H9 (cell line): ENCODE results near the gene RASA2. TPM values are rescaled to one million over a fixed set of nuclear protein-coding genes. Genes with fewer than 3 reads are reported as not detected.

ENCODE experiments used
- DNase-seq: peaks from one replicate; pipeline ENCODE4 v3.0.0-alpha.2; 2017
- H2AFZ ChIP-seq: one replicate; pipeline ENCODE4 v1.6.1; 2013; ENCODE audit warnings: mild to moderate bottlenecking, low read length, control low read depth, moderate library complexity
- H2AK5ac ChIP-seq: 2 replicates; pipeline ENCODE4 v1.6.1; 2013; ENCODE audit warnings: low read length, control low read depth, mixed read lengths; ENCODE audit not compliant: insufficient read length
- H2BK120ac ChIP-seq: one replicate; pipeline ENCODE4 v1.6.1; 2013; ENCODE audit warnings: low read depth, mild to moderate bottlenecking, low read length, control low read depth, inconsistent platforms; ENCODE audit not compliant: poor library complexity, severe bottlenecking
- H2BK12ac ChIP-seq: 2 replicates; pipeline ENCODE4 v1.6.1; 2013; ENCODE audit warnings: low read length, control low read depth, mixed read lengths, low read depth; ENCODE audit not compliant: insufficient read length
- H2BK15ac ChIP-seq: 2 replicates; pipeline ENCODE4 v1.6.1; 2013; ENCODE audit warnings: low read depth, low read length, control low read depth
- H2BK20ac ChIP-seq: one replicate; pipeline ENCODE4 v1.6.1; 2013; ENCODE audit warnings: low read depth, mild to moderate bottlenecking, low read length, control low read depth, inconsistent platforms; ENCODE audit not compliant: poor library complexity, severe bottlenecking
- H2BK5ac ChIP-seq: 2 replicates; pipeline ENCODE4 v1.6.1; 2013; ENCODE audit warnings: low read length, control low read depth, mixed read lengths; ENCODE audit not compliant: insufficient read length
- H3K14ac ChIP-seq: 2 replicates; pipeline ENCODE4 v1.6.1; 2013; ENCODE audit warnings: low read length, control low read depth; ENCODE audit not compliant: insufficient read depth
- H3K18ac ChIP-seq: 2 replicates; pipeline ENCODE4 v1.6.1; 2013; ENCODE audit warnings: low read depth, mild to moderate bottlenecking, mixed read lengths, low read length, control low read depth; ENCODE audit not compliant: insufficient read length
- H3K23ac ChIP-seq: 2 replicates; pipeline ENCODE4 v1.6.1; 2013; ENCODE audit warnings: low read length, control low read depth, mixed read lengths, low read depth; ENCODE audit not compliant: insufficient read length
- H3K23me2 ChIP-seq: 2 replicates; pipeline ENCODE4 v1.6.1; 2013; ENCODE audit warnings: low read depth, mild to moderate bottlenecking, mixed read lengths, low read length, control low read depth; ENCODE audit not compliant: insufficient read length, poor library complexity, severe bottlenecking
- H3K27ac ChIP-seq: 2 replicates; pipeline ENCODE4 v1.5.1; 2013; ENCODE audit warnings: low read length, control low read depth, mixed read lengths, low read depth; ENCODE audit not compliant: insufficient read length
- H3K27me3 ChIP-seq: 2 replicates; pipeline ENCODE4 v1.6.1; 2013; ENCODE audit warnings: low read length, control low read depth, inconsistent platforms; ENCODE audit not compliant: insufficient read depth
- H3K4ac ChIP-seq: 2 replicates; pipeline ENCODE4 v1.6.1; 2013; ENCODE audit warnings: low read depth, mild to moderate bottlenecking, control low read depth, inconsistent platforms, low read length, moderate library complexity
- H3K4me1 ChIP-seq: 2 replicates; pipeline ENCODE4 v1.6.1; 2013; ENCODE audit warnings: low read length, control low read depth, inconsistent platforms; ENCODE audit not compliant: insufficient read depth
- H3K4me2 ChIP-seq: 2 replicates; pipeline ENCODE4 v1.6.1; 2013; ENCODE audit warnings: low read length, control low read depth, mixed read lengths; ENCODE audit not compliant: insufficient read length, insufficient read depth
- H3K56ac ChIP-seq: 2 replicates; pipeline ENCODE4 v1.6.1; 2013; ENCODE audit warnings: low read depth, mild to moderate bottlenecking, mixed read lengths, low read length, control low read depth; ENCODE audit not compliant: insufficient read length
- H3K79me1 ChIP-seq: 2 replicates; pipeline ENCODE4 v1.6.1; 2013; ENCODE audit warnings: low read depth, mild to moderate bottlenecking, moderate library complexity, low read length, control low read depth, inconsistent platforms; ENCODE audit not compliant: insufficient read depth, poor library complexity, severe bottlenecking
- H3K79me2 ChIP-seq: 2 replicates; pipeline ENCODE4 v1.6.1; 2013; ENCODE audit warnings: low read length, control low read depth, inconsistent platforms; ENCODE audit not compliant: insufficient read depth
- H3K9ac ChIP-seq: 2 replicates; pipeline ENCODE4 v1.6.1; 2013; ENCODE audit warnings: low read length, control low read depth, mixed read lengths; ENCODE audit not compliant: insufficient read length; ENCODE audit errors: extremely low read depth
- H3K9me3 ChIP-seq: one replicate; pipeline ENCODE4 v1.6.1; 2013; ENCODE audit warnings: low read depth, low read length, inconsistent platforms; ENCODE audit not compliant: control insufficient read depth
- H3T11ph ChIP-seq: one replicate; pipeline ENCODE4 v1.6.1; 2013; ENCODE audit warnings: mild to moderate bottlenecking, low read length, control low read depth, inconsistent platforms
- H4K20me1 ChIP-seq: one replicate; pipeline ENCODE4 v1.6.1; 2013; ENCODE audit not compliant: control insufficient read depth, insufficient read length, insufficient read depth
- H4K5ac ChIP-seq: 2 replicates; pipeline ENCODE4 v1.6.1; 2013; ENCODE audit warnings: low read depth, mild to moderate bottlenecking, mixed read lengths, low read length, control low read depth; ENCODE audit not compliant: insufficient read length
- H4K8ac ChIP-seq: replicated peaks from 2 replicates; pipeline ENCODE4 v1.6.1; 2013; ENCODE audit warnings: low read length, control low read depth, mixed read lengths, low read depth; ENCODE audit not compliant: insufficient read length
- H4K91ac ChIP-seq: 2 replicates; pipeline ENCODE4 v1.6.1; 2013; ENCODE audit warnings: low read depth, mild to moderate bottlenecking, moderate library complexity, mixed read lengths, low read length, control low read depth; ENCODE audit not compliant: insufficient read length
- H3K27ac Mint-ChIP-seq, 3 experiments: 2 replicates in 2 of 3; 3 replicates in 1 of 3; pipeline ENCODE4 v1.8.0; 2020 to 2021; ENCODE audit warnings: mixed read lengths in 3 of 3, mild to moderate bottlenecking in 1 of 3, moderate library complexity in 1 of 3
- H3K27me3 Mint-ChIP-seq: 2 replicates; pipeline ENCODE4 v1.8.0; 2021; ENCODE audit warnings: low read depth, mild to moderate bottlenecking, moderate library complexity, mixed read lengths
- H3K36me3 Mint-ChIP-seq, 3 experiments: 2 replicates in 2 of 3; 3 replicates in 1 of 3; pipeline ENCODE4 v1.8.0; 2020 to 2021; ENCODE audit warnings: low read depth in 3 of 3, mixed read lengths in 3 of 3; ENCODE audit not compliant: insufficient read depth in 1 of 3
- H3K4me1 Mint-ChIP-seq, 2 experiments: 2 replicates each; pipeline ENCODE4 v1.8.0; 2020; ENCODE audit warnings: mixed read lengths in 2 of 2
- H3K4me3 Mint-ChIP-seq, 2 experiments: 2 replicates in 1 of 2; 3 replicates in 1 of 2; pipeline ENCODE4 v1.8.0; 2020 to 2021; ENCODE audit warnings: mild to moderate bottlenecking in 2 of 2, mixed read lengths in 2 of 2, moderate library complexity in 1 of 2
- H3K9me3 Mint-ChIP-seq, 2 experiments: 2 replicates in 1 of 2; 3 replicates in 1 of 2; pipeline ENCODE4 v1.8.0; 2020; ENCODE audit warnings: mild to moderate bottlenecking in 2 of 2, mixed read lengths in 2 of 2, moderate library complexity in 1 of 2
- CTCF ChIP-seq: fragments of 200-600 bp; sonication (generic); conservative IDR thresholded peaks from 3 replicates; pipeline ENCODE4 v1.8.0; 2021; ENCODE audit warnings: antibody characterized with exemption, mild to moderate bottlenecking
- WGBS: extraction: QIAGEN DNeasy Blood & Tissue Kit; methylation state at CpG from one replicate; pipeline ENCODE4 v1.1.7; 2013; ENCODE audit warnings: missing lambda C conversion rate, low lambda C conversion rate, mixed read lengths; ENCODE audit not compliant: insufficient read length; ENCODE audit errors: extremely low coverage; 5-methylcytosine and 5-hydroxymethylcytosine counted together
- total RNA-seq: library from RNA; stranded (reverse); gene quantifications from 2 replicates; pipeline ENCODE4 v1.2.1, GENCODE V29; 2021

RASA2 gene
- total RNA-seq, 1 experiment from 2014 or later: 24.4 TPM

- Histone ChIP-seq H4K5ac (no peak overlapping the region), H4K20me1 (peaks cover 2% of the 10 kb centered on the region), H4K91ac (no peak overlapping the region), H3K18ac (no peak overlapping the region), H3K79me2 (0 out of 2 replicates have a peak, but pooled peaks cover 3% of the 10 kb centered on the region), H3K4me1 (no peaks in the 10 kb centered on the region), H3K9ac (no peak overlapping the region), H2BK12ac (no peak overlapping the region), H3K4ac (no peak overlapping the region), H3K23me2 (no peaks in the 10 kb centered on the region), H3T11ph (no peak overlapping the region), H3K4me2 (no peak overlapping the region), H4K8ac (no peak overlapping the region), H3K56ac (no peak overlapping the region), H3K14ac (no peak overlapping the region), H3K27me3 (no peaks in the 10 kb centered on the region), H3K79me1 (peaks cover 12% of the 10 kb centered on the region), H3K23ac (no peak overlapping the region), H2BK15ac (no peak overlapping the region), H2BK20ac (no peak overlapping the region), H3K27ac (no peak overlapping the region), H3K9me3 (no peaks in the 10 kb centered on the region), H2BK120ac (no peak overlapping the region), H2BK5ac (no peak overlapping the region), H2AFZ (no peak overlapping the region), H2AK5ac (no peak overlapping the region)
- WGBS: no CpG with 5 or more reads among the region's 3 CpGs
- Mint-ChIP-seq H3K9me3 (no peaks in the 10 kb centered on the region), H3K4me3 (no peak overlapping the region), H3K27me3 (no peaks in the 10 kb centered on the region), H3K4me1 (peaks cover 5 to 7% of the 10 kb centered on the region in 2 experiments), H3K27ac (no peak overlapping the region), H3K36me3 (no peaks in the 10 kb centered on the region; a peak in 1 of 7 replicates)
- TF ChIP-seq CTCF: no peak
- DNase-seq: no peak
Measured at GRCh38 chr3:141508067-141508436, 21.2 kb downstream of the RASA2 start.
